ENCODE measurements around the gene PTPRF.
"Not testable (repeated sequence)": the region's sequence is repeated elsewhere in the genome, so short reads cannot be mapped to it uniquely, and the experiment has no call there.

PTPRF gene

GRCh38 chr1:43538143-43538487 is 7.4 kb downstream of the PTPRF start:
- DNase-seq: no peak

- DNase-seq: no peak
Measured at GRCh38 chr1:43538969-43539368, 8.3 kb downstream of the PTPRF start.

GRCh38 chr1:43539726-43540434 is 9.2 kb downstream of the PTPRF start:
- no peak for DNase-seq

- peak in 9 of 14 donors; percentile 20 to 71 (median 59) for DNase-seq
Measured at GRCh38 chr1:43540653-43541071, 10.0 kb downstream of the PTPRF start.

GRCh38 chr1:43541141-43541540 is 10.5 kb downstream of the PTPRF start:
- DNase-seq: no peak

GRCh38 chr1:43541721-43542401 is 11.2 kb downstream of the PTPRF start:
- DNase-seq: peak in 13 of 14 donors; percentile 29 to 92 (median 81)

- DNase-seq: no peak
Measured at GRCh38 chr1:43542527-43543458, 12.1 kb downstream of the PTPRF start.

GRCh38 chr1:43543567-43543966 is 12.9 kb downstream of the PTPRF start:
- no peak for DNase-seq

GRCh38 chr1:43545339-43545694 is 14.6 kb downstream of the PTPRF start:
- no peak for DNase-seq

GRCh38 chr1:43545695-43546387 is 15.2 kb downstream of the PTPRF start:
- DNase-seq: peak in 11 of 14 donors; percentile 27 to 80 (median 64)

GRCh38 chr1:43546388-43547100 is 15.9 kb downstream of the PTPRF start:
- no peak for DNase-seq

GRCh38 chr1:43547538-43548072 is 16.9 kb downstream of the PTPRF start:
- peak in 7 of 14 donors; percentile 26 to 53 (median 45) for DNase-seq

GRCh38 chr1:43548285-43549271 is 17.9 kb downstream of the PTPRF start:
- DNase-seq: no peak

GRCh38 chr1:43549394-43549793 is 18.7 kb downstream of the PTPRF start:
- not testable (repeated sequence) for DNase-seq

- no peak for DNase-seq
Measured at GRCh38 chr1:43549921-43550597, 19.4 kb downstream of the PTPRF start.

GRCh38 chr1:43550598-43551246 is 20.0 kb downstream of the PTPRF start:
- no peak for DNase-seq

GRCh38 chr1:43551396-43551888 is 20.8 kb downstream of the PTPRF start:
- no peak for DNase-seq

- no peak for DNase-seq
Measured at GRCh38 chr1:43552059-43552742, 21.5 kb downstream of the PTPRF start.
